Cardiac muscle cell (in vitro differentiated cells and primary cell): ENCODE measurements around the gene TMEM233. TPM values are rescaled to one million over a fixed set of nuclear protein-coding genes. Genes with fewer than 3 reads are reported as not detected.

Experiments used
- DNase-seq, 2 donors: peaks; one replicate each; pipeline versions ENCODE4 v3.0.0 to v3.0.0-alpha.2; 2010 to 2017; ENCODE audit warnings: low read depth in 1 of 2, low spot score in 1 of 2
- H3K27ac ChIP-seq: fragments of 200-600 bp; sonication (generic); 2 replicates; pipeline ENCODE4 v1.5.1; 2016
- H3K27me3 ChIP-seq: fragments of 200-600 bp; sonication (generic); 2 replicates; pipeline ENCODE4 v1.6.0; 2016; ENCODE audit warnings: control low read depth
- H3K36me3 ChIP-seq: fragments of 200-600 bp; sonication (generic); 2 replicates; pipeline ENCODE4 v1.5.1; 2016; ENCODE audit warnings: control low read depth
- H3K4me1 ChIP-seq: fragments of 200-600 bp; sonication (generic); 2 replicates; pipeline ENCODE4 v1.8.1; 2017; ENCODE audit warnings: low read depth, mild to moderate bottlenecking, mixed run types
- H3K4me3 ChIP-seq: fragments of 200-600 bp; sonication (generic); 2 replicates; pipeline ENCODE4 v1.5.1; 2016; ENCODE audit warnings: mild to moderate bottlenecking
- H3K9me3 ChIP-seq: fragments of 200-600 bp; sonication (generic); 2 replicates; pipeline ENCODE4 v1.5.1; 2017; ENCODE audit warnings: low read depth, mild to moderate bottlenecking, control low read depth
- CTCF ChIP-seq: IDR thresholded peaks from 2 replicates; pipeline ENCODE4 v1.5.1; 2012; ENCODE audit warnings: low read depth, mild to moderate bottlenecking, low read length
- polyA plus RNA-seq: library from polyadenylated mRNA; unstranded; fragments of >200 nt; fragmentation: Nextera tagmentation; extraction: Ambion mirVana; gene quantifications from 2 replicates; pipeline ENCODE4 v1.2.1, GENCODE V29; 2016
- total RNA-seq: library from RNA; depleted of rRNA; stranded (reverse); fragments of >200 nt; gene quantifications from 2 replicates; pipeline ENCODE4 v1.2.3, GENCODE V29; 2016

The TMEM233 gene
- total and polyA plus RNA-seq, 2 experiments from 2014 or later = 0.06 TPM; not detected in 1

DNA sequence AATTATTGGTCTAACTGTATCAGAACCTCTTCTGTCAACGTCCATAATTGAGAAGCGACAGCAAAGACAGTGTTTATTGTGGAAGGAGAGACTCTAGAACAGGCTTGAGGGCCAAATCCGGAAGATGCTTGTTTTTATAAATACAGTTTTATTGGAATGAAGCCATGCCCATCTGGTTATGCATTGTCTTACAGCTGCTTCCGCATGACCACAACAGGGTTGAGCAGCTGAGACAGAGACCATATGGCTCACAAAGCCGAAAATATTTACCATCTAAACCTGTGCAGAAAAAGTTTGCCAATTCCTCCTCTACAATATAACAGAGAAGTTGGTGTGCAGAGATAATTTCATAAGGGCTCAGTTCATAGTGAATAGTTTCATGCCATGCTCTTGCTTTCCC lies 98.8 kb downstream of the TMEM233 start:
- Histone ChIP-seq H3K27ac (no peak overlapping the region), H3K9me3 (no peaks in the 10 kb centered on the region), H3K27me3 (no peaks in the 10 kb centered on the region), H3K36me3 (no peaks in the 10 kb centered on the region), H3K4me1 (no peaks in the 10 kb centered on the region), H3K4me3 (no peak overlapping the region)
- no peak for TF ChIP-seq CTCF
- DNase-seq = peak in 1 of 2 donors; percentile 78

Other genes with a start within 250 kb of the TMEM233 start
- gene PRKAB1, start 74.4 kb downstream of the TMEM233 start, total RNA-seq = 35.1 and 184 TPM in 2 replicates
- gene PRKAB1, start 74.4 kb downstream of the TMEM233 start, polyA plus RNA-seq = 35.8 and 52.6 TPM in 2 replicates